Esophagus squamous epithelium (tissue), 5 donors: ENCODE data around the gene LCE2C. TPM values are rescaled to one million over a fixed set of nuclear protein-coding genes. Genes with fewer than 3 reads are reported as not detected.
"Not testable (repeated sequence)": the region's sequence is repeated elsewhere in the genome, so short reads cannot be mapped to it uniquely, and the experiment has no call there.

Source experiments
- DNase-seq: peaks from one replicate; lab custom pipeline; 2025; lab: John Stamatoyannopoulos, UW
- H3K27ac ChIP-seq, 4 donors: fragments of 200-600 bp; sonication (generic); one replicate each; pipeline ENCODE4 v1.5.1; 2016 to 2019; ENCODE audit warnings: mild to moderate bottlenecking in 1 of 4
- H3K27me3 ChIP-seq, 4 donors: fragments of 200-600 bp; sonication (generic); 1 replicate in 3 of 4; 2 replicates in 1 of 4; pipeline versions ENCODE4 v1.5.1 to v1.6.0; 2017 to 2021; ENCODE audit warnings: antibody characterized with exemption in 1 of 4
- H3K36me3 ChIP-seq, 3 donors: fragments of 200-600 bp; sonication (generic); one replicate each; pipeline ENCODE4 v1.5.1; 2016 to 2019
- H3K4me1 ChIP-seq, 3 donors: fragments of 200-600 bp; sonication (generic); one replicate each; pipeline ENCODE4 v1.5.1; 2017 to 2019
- H3K4me3 ChIP-seq, 4 donors: fragments of 200-600 bp; sonication (generic); 1 replicate in 3 of 4; 2 replicates in 1 of 4; pipeline ENCODE4 v1.5.1; 2016 to 2019; ENCODE audit warnings: mild to moderate bottlenecking in 2 of 4, moderate library complexity in 1 of 4
- H3K9me3 ChIP-seq, 3 donors: fragments of 200-600 bp; sonication (generic); one replicate each; pipeline ENCODE4 v1.5.1; 2016 to 2019
- CTCF ChIP-seq, 6 experiments: fragments of 450-650 bp in 4 of 6; fragments of 200-600 bp in 2 of 6; sonication (generic) in 2 of 6; IDR thresholded peaks; one replicate each; pipeline ENCODE4 v1.5.1; 2016 to 2019; ENCODE audit warnings: antibody characterized with exemption in 6 of 6, mild to moderate bottlenecking in 4 of 6, moderate library complexity in 4 of 6
- POLR2A ChIP-seq, 4 donors: fragments of 450-650 bp; IDR thresholded peaks; one replicate each; pipeline ENCODE4 v1.6.1; 2017; ENCODE audit warnings: antibody characterized with exemption in 4 of 4, mild to moderate bottlenecking in 4 of 4, moderate library complexity in 3 of 4
- WGBS, 2 donors: methylation state at CpG; one replicate each; pipeline ENCODE4 v1.1.5; 2018; 5-methylcytosine and 5-hydroxymethylcytosine counted together
- intact Hi-C: fragments of 100-400 bp; cut with DNase I; formaldehyde crosslinking; loops from one replicate; pipeline ENCODE4 v1.15.0; 2022
- total RNA-seq, 4 donors: library from RNA; depleted of rRNA; stranded (reverse); fragments of >200 nt; gene quantifications; one replicate each; pipeline ENCODE4 v1.1.0, GENCODE V29; 2016
- donor health status: DM: yes; HTN: yes; CAD: no.

Gene LCE2C, protein sequence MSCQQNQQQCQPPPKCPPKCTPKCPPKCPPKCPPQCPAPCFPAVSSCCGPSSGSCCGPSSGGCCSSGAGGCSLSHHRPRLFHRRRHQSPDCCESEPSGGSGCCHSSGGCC
- not detected for total RNA-seq

DNA sequence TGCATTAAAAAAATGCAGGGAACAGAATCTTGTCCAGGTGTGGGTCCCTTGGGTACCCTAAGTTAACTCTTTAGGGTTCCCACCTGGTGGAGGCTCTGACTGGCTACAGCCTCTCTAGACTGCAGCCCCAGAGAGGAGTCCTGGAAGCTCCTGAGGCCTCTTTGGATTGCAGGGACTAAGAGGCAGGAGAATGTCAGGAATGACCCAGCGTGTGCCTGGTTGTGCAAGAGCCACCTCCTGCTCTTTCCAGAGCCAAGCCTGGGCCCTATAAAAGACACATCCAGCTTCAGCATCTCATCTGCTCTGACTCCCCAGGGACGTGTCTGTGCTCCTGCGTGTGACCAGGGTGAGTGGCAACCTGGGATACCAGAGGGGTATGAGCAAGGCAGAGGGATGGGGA, at the start of gene LCE2C:
Gene LCE2C, plus strand, starts transcription at position 297 of the 400 bp plus-strand sequence. CDS start 737 bp downstream, outside the sequence.
- H3K27ac ChIP-seq, H3K4me3 ChIP-seq, H3K4me1 ChIP-seq, intact Hi-C loops, DNase-seq, H3K9me3 ChIP-seq, H3K36me3 ChIP-seq: not testable (repeated sequence)
- WGBS, 2 donors, result no CpG with 5 or more reads among the region's 3 CpGs
- peaks cover 0 to 24% (median 0%) of the 10 kb centered on the region in 4 donors for H3K27me3 ChIP-seq

DNA sequence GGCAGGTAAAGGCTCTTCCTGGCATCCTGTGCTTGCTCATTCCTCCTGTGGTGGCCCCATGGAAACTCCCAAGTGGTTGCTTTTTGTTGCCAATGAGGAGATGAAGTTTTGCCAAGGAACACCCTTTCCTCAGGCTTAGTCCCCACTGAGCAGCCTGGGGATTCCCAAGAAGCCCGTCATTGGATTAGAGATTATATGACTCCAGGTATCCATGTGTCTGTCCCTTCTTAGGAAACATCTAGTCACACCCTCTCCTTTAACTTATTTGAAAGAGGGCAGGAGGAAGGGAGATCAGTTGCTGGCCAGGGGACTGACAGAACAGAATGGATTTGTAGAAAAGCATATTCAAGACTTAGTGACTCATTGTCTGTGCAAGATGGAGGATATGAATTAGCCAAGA, 48.3 kb upstream of the LCE2C start:
- Histone ChIP-seq H3K27ac (no peak overlapping the region), H3K36me3 (no peaks in the 10 kb centered on the region), H3K4me3 (no peak overlapping the region), H3K27me3 (peaks cover 0 to 29% (median 0%) of the 10 kb centered on the region in 4 donors), H3K4me1 (peaks cover 0 to 13% (median 4%) of the 10 kb centered on the region in 3 donors), H3K9me3 (no peaks in the 10 kb centered on the region)
- WGBS, 2 donors, result 33 to 71% methylated on average over 1 of the region's 1 CpG
- intact Hi-C loops, result no loop called here
- TF ChIP-seq POLR2A (IDR thresholded peaks at IDR 0.05) (no peak), CTCF (IDR thresholded peaks at IDR 0.05) (no peak)
- DNase-seq, result no peak

- DNase-seq, result no peak
- H3K27me3 ChIP-seq, result peaks cover 0 to 11% (median 0%) of the 10 kb centered on the region in 4 donors
- H3K9me3 ChIP-seq, result no peaks in the 10 kb centered on the region
- intact Hi-C loops, result no loop called here
- H3K36me3 ChIP-seq, result no peaks in the 10 kb centered on the region
- WGBS, 2 donors, result 87 to 100% methylated on average over 2 to 3 of the region's 3 CpGs
- H3K4me3 ChIP-seq, result no peak overlapping the region
- no peak overlapping the region for H3K27ac ChIP-seq
- no peak for TF ChIP-seq CTCF (IDR thresholded peaks at IDR 0.05)
- no peak for TF ChIP-seq POLR2A (IDR thresholded peaks at IDR 0.05)
- peaks cover 0 to 7% (median 0%) of the 10 kb centered on the region in 3 donors for H3K4me1 ChIP-seq
These were observed 44.5 kb upstream of the LCE2C start for GRCh38 chr1:152630596-152630995.

- intact Hi-C loops, result no loop called here
- Histone ChIP-seq H3K27ac (no peak overlapping the region), H3K4me1 (no peaks in the 10 kb centered on the region), H3K27me3 (peaks cover 0 to 4% (median 0%) of the 10 kb centered on the region in 4 donors), H3K4me3 (no peak overlapping the region), H3K9me3 (peaks cover 0 to 5% (median 0%) of the 10 kb centered on the region in 3 donors), H3K36me3 (no peaks in the 10 kb centered on the region)
- TF ChIP-seq CTCF (IDR thresholded peaks at IDR 0.05) (no peak), POLR2A (IDR thresholded peaks at IDR 0.05) (no peak)
- WGBS, 2 donors, result 73 to 90% methylated on average over 1 of the region's 1 CpG
- DNase-seq, result no peak
These were observed 34.7 kb upstream of the LCE2C start for GRCh38 chr1:152640351-152640750.

DNA sequence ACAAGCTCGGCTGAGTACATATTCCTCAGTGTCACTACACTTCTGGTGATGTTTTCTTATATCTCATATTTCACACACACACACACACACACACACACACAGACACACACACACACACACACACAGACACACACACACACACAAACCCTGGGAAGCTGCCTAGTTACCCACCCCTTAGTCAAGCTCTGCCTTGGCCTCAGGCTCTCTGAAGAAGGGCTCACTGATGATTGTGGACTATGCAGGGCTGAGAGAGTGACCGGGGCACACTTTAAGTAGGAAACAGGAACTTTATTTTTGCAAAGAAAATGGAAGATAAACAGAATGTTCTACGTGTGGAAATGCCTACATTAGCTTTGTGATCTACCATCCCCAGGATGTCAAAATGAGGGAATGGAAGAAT, 31.1 kb upstream of the LCE2C start:
- peaks cover 0 to 8% (median 0%) of the 10 kb centered on the region in 4 donors for H3K27me3 ChIP-seq
- DNase-seq, result no peak
- 50 to 66% methylated on average over 3 of the region's 3 CpGs for WGBS, 2 donors
- peaks cover 0 to 4% (median 0%) of the 10 kb centered on the region in 3 donors for H3K9me3 ChIP-seq
- intact Hi-C loops, result no loop called here
- no peak overlapping the region for H3K27ac ChIP-seq
- TF ChIP-seq POLR2A (IDR thresholded peaks at IDR 0.05) (no peak), CTCF (IDR thresholded peaks at IDR 0.05) (no peak)
- no peaks in the 10 kb centered on the region for H3K36me3 ChIP-seq
- no peaks in the 10 kb centered on the region for H3K4me1 ChIP-seq
- no peak overlapping the region for H3K4me3 ChIP-seq
